ENCODE measurements around the gene RPL5. TPM values are rescaled to one million over a fixed set of nuclear protein-coding genes. Genes with fewer than 3 reads are reported as not detected.

The RPL5 gene
- total and polyA plus RNA-seq, 9 of the 15 experiments (the other 6 are each of a cell fraction or from before 2014, with no cell fraction given) = 1,467 to 4,252 (median 2,454) TPM

GRCh38 chr1:92883297-92883696 lies 51.5 kb downstream of the RPL5 start:
- Histone ChIP-seq H3K4me3 (no peak overlapping the region), H3K9me1 (ENCODE audit: control insufficient read depth, insufficient read depth, low read length) (no peaks in the 10 kb centered on the region), H3K27ac (ENCODE audit: extremely low read depth, low read depth, low read length) (no peak overlapping the region), H3K9ac (ENCODE audit: insufficient read depth in 1 of 2, low read depth in 2 of 2, low read length in 2 of 2) (no peak overlapping the region), H2AFZ (ENCODE audit: low read depth, low read length) (no peak overlapping the region), H4K20me1 (replicated peaks; ENCODE audit: control insufficient read depth, insufficient read depth, low read length) (no peaks in the 10 kb centered on the region; the same call in 1 of the 2 replicates), H3K36me3 (ENCODE audit: control insufficient read depth, insufficient read depth, low read length) (no peaks in the 10 kb centered on the region), H3K9me3 (replicated peaks; ENCODE audit: control insufficient read depth, insufficient read depth, low read depth, low read length) (no peaks in the 10 kb centered on the region), H3K4me1 (replicated peaks in 1 of 2; ENCODE audit: control insufficient read depth in 2 of 2, insufficient read depth in 2 of 2, low read length in 2 of 2) (no peaks in the 10 kb centered on the region), H3K79me2 (ENCODE audit: control insufficient read depth, insufficient read depth, low read length) (no peaks in the 10 kb centered on the region), H3K27me3 (ENCODE audit: control insufficient read depth in 2 of 2, insufficient read depth in 2 of 2, low read length in 2 of 2) (no peaks in the 10 kb centered on the region), H3K4me2 (ENCODE audit: insufficient read depth, low read length) (no peak overlapping the region)
- ChIA-PET POLR2A (interaction anchor here (0.6 to 1.4 kb wide), 2 partner anchors 14 to 16 kb away, joined by 3 to 4 read pairs; no protein-coding TSS in a partner anchor), CTCF (ENCODE audit: low intra/inter-chr PET ratio) (no interaction called here)
- BruUV-seq (replicated peaks) = no TSS peak
- intact Hi-C loops (cut with micrococcal nuclease) (no loop called here), in situ Hi-C loops (cut with MboI) (no loop called here)
- FAIRE-seq (no peak), DNase-seq (ENCODE audit: extremely low read depth in 1 of 4, low spot score in 3 of 4) (no peak), ATAC-seq (no peak)
- TF ChIP-seq ZBTB1 (CRISPR knock-in tag; IDR thresholded peaks at IDR 0.05; ENCODE audit: borderline replicate concordance, low read depth) = no peak
- TF ChIP-seq RFX7 (CRISPR knock-in tag; IDR thresholded peaks at IDR 0.05) = no peak
- no peak for TF ChIP-seq NR0B1 (IDR thresholded peaks at IDR 0.05; ENCODE audit: partially characterized antibody)
- TF ChIP-seq CXXC5 (CRISPR knock-in tag; IDR thresholded peaks at IDR 0.05) = no peak
- no peak for TF ChIP-seq ATF2 (CRISPR knock-in tag; IDR thresholded peaks at IDR 0.05)
- no peak for TF ChIP-seq PHF21A (IDR thresholded peaks at IDR 0.05; ENCODE audit: borderline replicate concordance, low read depth)
- TF ChIP-seq ETV5 (CRISPR knock-in tag; IDR thresholded peaks at IDR 0.05; ENCODE audit: low read depth) = no peak
- TF ChIP-seq ZNF507 (tag; conservative IDR thresholded peaks at IDR 0.05) = no peak
- no peak for TF ChIP-seq CREBBP (IDR thresholded peaks at IDR 0.05; ENCODE audit: low read depth, low read length)
- TF ChIP-seq SAFB2 (IDR thresholded peaks at IDR 0.05; ENCODE audit: borderline replicate concordance, low read depth, low read length, severe bottlenecking) = no peak

All from K562 (cell line).